Nucleus accumbens (tissue), 56 donors: ENCODE results near the gene ZFPM1.

ENCODE experiments used
- DNase-seq, 56 donors: peaks; one replicate each; lab custom pipeline; 2025; lab: John Stamatoyannopoulos, UW

Gene ZFPM1

GRCh38 chr16:88535191-88535856, 82.2 kb downstream of the ZFPM1 start:
- DNase-seq = no peak

- no peak for DNase-seq
These were observed 82.8 kb downstream of the ZFPM1 start for GRCh38 chr16:88535857-88536222.

- no peak for DNase-seq
These were observed 83.4 kb downstream of the ZFPM1 start for GRCh38 chr16:88536510-88536909.

DNA sequence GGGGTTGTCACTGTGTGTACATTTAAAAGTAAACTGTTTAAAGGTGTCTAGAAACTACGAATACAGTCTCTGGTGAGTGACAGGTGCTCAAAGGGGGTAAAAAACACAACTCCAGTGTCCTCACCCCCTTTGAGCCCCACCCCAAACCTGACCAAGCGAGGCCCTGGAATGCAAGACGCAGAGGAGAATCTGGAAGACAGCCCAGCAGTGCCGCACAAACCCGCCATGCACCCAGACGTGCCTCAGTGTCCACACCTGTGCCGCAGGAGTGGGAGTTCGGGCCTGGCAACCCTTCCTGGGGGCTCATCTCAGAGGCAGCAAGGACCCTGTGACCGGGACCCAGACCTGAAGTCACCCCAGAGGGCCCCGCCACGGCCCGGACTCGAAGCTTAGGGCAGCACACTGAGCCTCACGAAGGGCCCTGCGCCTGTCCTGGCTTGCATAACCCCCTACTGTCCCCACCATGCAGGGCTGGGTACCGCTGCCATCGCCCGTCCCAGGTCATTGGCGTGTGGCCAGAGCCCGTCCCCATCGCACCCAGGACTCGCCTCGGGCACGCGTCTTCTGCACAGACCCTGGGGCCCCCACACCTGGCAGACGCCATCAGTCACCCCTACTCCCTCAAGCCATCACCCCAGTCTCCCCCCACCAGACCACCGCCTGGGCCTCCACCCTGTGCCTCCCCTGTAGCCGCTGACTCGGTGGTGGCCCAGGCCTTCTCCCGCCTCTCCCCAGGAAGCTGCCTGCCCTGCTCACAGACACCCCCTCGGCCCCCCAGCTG, 84.1 kb downstream of the ZFPM1 start:
- DNase-seq = no peak

- DNase-seq = no peak
These were observed 84.8 kb downstream of the ZFPM1 start for GRCh38 chr16:88537859-88538258.

DNA sequence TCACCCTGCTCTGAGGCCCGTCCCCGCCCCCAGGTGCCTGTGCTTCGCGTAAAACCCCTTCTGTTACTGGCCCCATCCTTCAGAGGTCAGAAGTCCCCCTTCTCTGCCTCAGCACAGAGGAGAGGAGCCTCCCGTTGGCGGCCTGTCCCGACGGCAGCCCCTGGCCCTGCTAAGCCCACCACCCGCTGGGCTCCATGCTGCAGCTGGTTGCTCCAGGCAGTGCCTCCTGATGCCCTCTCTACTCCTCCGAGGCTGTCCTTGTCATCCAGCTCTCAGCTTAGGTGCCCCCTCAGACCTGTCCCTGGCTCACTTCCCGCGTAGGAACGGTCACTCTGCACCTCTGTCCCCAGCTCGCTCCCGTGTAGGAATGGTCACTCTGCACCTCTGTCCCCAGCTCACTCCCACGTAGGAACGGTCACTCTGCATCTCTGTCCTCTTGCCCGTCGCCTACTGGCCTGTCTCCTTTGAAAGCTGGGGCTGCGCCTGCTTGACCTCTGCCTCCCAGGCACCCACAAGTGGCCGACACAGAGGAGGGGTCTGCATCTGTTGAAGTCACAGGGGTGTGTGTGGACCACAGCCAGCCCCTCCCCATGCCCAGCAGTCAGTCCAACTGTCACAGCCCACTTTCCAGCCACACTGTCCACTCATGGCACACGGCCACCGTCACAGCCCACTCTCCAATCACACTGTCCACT, 85.4 kb downstream of the ZFPM1 start:
- DNase-seq = no peak

DNA sequence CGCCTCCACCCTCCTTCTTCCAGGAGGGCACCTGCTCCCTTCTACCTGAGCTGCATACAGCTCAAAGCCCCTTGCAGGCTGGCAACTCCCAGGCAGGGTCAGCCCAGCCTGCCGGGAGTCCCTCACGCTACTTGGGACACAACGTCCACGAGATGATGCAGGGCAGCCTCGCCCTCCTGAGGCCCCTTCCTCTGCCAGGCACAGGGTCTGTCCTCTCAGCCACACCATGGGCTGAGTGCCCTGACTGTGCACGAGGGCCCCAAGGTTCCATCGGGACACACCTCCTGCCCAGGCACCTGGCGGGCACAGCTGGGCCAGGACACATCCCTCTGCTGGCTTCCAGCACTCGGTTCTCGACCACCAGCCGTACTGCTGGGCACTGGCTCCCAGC, 86.2 kb downstream of the ZFPM1 start:
- DNase-seq = no peak

- DNase-seq = no peak
These were observed 86.7 kb downstream of the ZFPM1 start for GRCh38 chr16:88539652-88540345.

- no peak for DNase-seq
These were observed 87.4 kb downstream of the ZFPM1 start for GRCh38 chr16:88540346-88540977.

DNA sequence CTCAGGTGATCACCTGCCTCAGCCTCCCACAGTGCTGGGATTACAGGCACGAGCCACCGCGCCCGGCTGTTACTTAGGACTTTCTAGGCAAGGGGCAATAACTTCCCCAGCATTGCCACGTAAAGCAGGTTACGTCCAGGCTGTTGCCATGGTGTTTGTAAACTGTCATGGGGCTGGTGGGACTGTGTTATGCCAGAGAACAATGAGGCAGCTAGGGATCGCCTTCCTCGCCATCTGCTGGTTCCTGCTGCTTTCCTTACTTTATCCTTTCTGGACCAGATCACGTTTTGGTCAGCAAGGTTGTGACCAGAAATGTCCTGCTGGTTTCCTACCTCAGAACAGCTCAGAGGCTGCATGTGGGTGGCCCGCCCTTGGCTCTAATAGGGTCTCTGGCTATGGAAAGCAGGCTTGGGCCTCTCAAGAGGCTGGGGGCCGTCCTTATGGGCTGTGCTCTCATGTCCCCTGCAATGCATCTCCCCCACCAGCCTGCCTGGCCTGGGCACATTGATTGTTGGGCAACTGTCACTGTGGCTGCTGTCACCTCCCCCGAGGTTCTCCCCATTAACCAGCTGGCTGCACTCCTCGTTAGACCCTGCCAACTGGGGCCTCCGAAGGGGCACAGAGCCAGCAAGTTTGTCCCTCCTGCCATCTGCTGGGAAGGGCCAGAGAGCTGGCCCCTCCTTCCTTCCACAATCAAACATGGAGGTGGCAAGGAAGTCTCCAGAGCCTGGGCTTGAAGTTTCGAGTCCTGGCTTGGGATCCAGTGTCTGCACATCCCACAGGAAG, 88.9 kb downstream of the ZFPM1 start:
- DNase-seq = no peak

DNA sequence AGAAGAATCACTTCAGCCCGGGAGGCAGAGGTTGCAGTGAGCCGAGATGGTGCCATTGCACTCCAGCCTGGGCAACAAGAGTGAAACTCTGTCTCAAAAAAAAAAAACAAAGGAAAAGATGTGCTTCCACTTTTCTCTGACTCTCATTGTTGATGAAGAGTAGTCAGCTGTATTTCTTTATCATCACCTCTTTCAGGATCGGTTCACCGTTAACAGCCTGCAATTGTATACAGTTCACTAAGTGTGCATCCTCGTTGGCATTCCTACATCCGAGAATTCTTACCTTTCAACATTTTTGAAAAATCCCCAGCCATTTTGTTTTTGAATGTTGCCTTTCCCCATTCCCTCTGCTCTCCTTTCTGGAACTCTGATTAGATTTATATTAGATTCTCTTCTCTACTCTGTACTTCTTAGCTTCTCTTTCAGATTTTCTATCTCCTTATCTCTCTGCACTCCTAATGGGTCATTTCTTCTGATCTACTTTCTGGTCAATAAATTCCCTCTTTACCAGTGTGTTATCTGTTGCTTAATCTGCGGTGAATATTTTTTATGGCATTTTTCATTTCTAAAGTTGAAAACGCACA, 90.2 kb downstream of the ZFPM1 start:
- no peak for DNase-seq

DNA sequence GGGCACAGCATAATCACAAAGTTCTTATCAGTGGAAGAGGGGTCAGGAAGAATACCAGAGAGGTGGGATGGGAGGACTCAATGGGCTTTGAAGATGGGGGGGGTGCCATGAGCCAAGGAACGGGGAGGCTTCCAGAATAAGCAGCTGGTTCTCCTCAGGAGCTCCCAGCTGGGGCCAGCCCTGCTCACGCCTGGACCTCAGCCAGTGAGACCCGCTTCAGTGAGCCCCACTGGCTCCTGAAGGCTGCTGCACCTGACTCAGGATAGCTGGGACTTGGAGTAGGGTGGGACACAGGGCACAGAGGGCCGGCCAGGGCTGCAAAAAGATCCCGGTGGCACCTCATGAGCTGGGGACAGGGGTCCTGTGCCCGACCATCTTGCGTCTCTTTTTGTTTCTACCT, 92.7 kb downstream of the ZFPM1 start:
- DNase-seq = no peak

DNA sequence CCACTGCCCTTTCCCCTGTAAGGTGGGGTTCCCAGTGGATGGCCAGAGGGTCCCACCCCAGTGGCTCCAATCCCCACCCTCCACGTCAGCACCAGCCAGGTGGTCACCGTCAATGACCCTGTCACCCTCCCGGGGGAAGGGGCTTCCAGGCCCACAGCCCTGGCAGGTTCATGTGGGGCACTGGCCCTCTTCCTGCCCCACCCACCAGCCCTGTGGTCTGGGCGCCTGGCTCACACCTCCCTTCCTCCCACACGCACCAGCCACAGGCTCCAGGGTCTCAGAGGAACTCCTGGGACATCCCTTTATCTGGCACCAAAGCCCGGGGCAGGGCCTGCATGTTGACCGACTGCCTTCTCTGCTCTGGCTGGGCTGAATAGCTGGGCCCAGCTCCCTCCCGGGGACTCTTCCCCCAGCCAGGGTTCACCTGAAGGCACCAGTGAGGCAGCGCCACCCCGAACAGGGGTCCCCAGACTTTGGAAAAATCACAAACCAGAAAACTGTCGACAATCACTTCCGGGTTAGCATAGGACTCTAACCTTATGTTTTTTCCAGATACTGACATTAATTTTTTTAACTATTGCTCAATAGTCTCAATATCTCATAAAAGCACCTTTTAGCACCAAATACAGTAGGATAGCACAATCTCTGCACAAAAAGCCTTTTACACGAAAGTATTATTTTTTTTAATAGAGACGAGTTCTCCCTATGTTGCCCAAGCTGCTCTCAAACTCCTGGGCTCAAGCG, 95.2 kb downstream of the ZFPM1 start:
- no peak for DNase-seq

GRCh38 chr16:88548985-88549384, 95.9 kb downstream of the ZFPM1 start:
- no peak for DNase-seq

- DNase-seq = no peak
These were observed 96.7 kb downstream of the ZFPM1 start for GRCh38 chr16:88549671-88550245.

DNA sequence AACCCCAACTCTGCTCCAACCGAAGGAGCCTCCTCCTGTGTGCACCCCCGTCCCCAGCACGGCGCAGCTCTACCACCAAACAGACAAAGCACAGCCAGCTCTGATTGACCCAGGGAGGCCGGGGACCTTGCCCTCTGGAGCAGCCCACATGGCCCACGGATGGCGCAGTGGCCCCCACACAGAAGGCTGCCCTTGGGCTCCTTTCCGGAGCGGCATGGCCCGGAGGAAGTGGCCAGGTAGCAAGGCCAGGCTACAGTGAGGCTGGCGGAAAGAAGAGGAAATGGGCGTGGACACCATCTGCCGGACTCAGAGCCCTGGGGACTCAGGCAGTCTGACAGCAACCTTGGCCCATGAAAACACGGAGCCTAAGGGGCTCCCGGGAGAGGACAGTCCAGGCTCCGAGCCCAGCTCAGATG, 97.2 kb downstream of the ZFPM1 start:
- no peak for DNase-seq

- DNase-seq = no peak
These were observed 99.1 kb downstream of the ZFPM1 start for GRCh38 chr16:88552166-88552565.

DNA sequence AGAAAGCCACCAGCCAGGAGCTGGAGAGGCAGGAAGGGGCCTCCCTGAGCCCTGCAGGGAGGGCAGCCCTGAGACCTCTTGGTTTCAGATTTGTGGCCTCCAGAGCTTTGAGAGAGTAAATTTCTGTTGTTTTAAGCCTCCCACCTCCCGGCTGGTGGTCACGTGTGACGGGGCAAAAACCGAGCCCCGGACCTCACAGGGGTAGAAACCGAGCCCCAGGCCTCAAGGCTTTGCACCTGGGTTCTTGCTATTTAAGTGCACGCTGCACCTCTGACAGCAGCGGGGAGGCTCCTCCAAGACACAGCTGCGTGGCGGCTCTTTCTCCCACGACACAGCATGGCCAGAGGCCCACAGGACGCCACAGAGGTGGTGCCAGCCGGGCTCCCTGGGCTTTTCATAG, 99.7 kb downstream of the ZFPM1 start:
- DNase-seq = no peak
